GM19023 (cell line): ENCODE measurements around the gene GPR137.
A peak's percentile ranks its signal among the peaks of the same experiment; 100 is the strongest.

Source experiments
- ATAC-seq: cut with Tn5 transposase; IDR thresholded peaks from one replicate; pipeline ENCODE4 v1.9.1; 2021; ENCODE audit warnings: mild to moderate bottlenecking, moderate library complexity; ENCODE audit not compliant: unreplicated experiment

GPR137 gene

DNA sequence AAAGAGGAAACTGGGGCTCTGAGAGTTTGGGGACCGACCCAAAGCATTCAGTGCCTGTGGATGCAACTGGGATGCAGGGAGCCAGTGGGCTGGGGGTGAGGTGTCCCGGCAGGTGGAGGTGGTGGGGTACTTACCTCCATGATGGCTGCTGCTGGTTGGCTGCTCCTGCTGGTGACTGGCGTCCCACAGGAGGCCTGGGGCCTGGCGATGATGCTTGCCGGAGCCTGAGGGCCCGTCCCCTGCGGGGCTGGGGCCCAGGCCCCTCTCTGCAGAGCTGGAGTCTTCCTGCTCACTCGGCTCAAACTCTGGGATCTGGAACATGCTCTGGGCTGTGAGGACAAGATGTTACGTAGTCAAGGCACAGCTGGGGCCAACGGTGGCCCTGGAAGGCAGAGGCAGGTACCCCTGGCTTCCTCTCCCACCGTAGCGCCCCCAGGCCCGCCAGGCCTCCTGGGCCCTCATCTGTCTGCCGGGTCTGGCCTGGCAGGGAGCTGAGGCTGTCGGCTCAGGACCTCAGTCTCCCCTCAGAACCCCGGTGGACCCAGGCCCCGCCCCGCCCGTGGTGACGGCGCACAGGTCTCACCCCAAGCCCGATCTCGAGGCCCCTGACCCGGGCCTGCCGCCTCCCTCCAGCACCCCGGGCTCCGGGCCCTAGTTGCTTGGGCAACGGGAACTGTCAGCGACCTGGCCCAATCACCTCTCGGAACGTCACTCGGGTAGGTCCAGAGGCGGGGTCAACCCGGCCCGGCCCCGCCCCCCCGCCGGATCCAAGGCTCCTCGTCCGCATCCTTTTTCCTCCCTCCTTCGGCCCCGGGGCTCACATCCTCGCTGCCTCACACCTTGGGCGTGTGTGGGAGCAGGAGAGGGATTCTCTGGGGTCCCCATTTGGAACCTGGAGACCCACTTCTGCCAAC, 1.3 kb upstream of the GPR137 start, which contains the start of gene BAD:
BAD (minus strand) TSS at position 618 of the 914 bp plus-strand sequence; CDS start at position 321, 297 bp downstream.
- ATAC-seq, result peak; percentile 77

GRCh38 chr11:64285885-64286800, 495 bp downstream of the GPR137 start:
- no peak for ATAC-seq

DNA sequence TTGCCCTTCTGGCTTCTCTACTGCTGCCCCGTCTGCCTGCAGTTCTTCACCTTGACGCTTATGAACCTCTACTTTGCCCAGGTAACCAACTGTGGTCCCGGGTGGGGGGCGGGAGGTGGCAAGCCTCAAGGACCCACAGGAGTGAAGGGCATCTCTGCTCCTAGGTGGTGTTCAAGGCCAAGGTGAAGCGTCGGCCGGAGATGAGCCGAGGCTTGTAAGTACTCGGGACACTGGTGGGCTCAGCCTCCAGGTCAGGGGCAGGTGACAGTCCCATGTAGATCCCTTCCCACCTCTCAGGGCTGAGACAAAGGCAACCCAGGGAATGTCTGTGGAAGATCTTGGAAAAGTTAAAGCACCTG, 1.1 kb downstream of the GPR137 start:
- ATAC-seq, result no peak

DNA sequence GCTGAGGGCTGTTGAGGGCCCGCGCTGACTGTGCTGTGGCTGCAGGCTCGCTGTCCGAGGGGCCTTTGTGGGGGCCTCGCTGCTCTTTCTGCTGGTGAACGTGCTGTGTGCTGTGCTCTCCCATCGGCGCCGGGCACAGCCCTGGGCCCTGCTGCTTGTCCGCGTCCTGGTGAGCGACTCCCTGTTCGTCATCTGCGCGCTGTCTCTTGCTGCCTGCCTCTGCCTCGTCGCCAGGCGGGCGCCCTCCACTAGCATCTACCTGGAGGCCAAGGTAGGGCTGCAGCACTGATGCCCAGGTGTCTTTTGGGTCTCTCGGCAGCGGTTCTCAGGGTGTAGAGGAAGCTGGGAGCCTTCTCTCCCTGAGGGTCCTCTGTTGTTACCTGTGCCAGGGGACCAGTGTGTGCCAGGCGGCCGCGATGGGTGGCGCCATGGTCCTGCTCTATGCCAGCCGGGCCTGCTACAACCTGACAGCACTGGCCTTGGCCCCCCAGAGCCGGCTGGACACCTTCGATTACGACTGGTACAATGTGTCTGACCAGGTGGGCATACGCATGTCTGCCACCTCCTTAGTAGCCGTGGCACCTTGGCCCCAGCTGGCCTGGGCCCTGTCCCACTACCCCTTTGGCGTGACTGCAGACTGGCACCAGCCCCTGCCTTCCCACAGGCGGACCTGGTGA, 2.2 kb downstream of the GPR137 start:
- no peak for ATAC-seq

GRCh38 chr11:64288353-64288750, 2.7 kb downstream of the GPR137 start:
- no peak for ATAC-seq

DNA sequence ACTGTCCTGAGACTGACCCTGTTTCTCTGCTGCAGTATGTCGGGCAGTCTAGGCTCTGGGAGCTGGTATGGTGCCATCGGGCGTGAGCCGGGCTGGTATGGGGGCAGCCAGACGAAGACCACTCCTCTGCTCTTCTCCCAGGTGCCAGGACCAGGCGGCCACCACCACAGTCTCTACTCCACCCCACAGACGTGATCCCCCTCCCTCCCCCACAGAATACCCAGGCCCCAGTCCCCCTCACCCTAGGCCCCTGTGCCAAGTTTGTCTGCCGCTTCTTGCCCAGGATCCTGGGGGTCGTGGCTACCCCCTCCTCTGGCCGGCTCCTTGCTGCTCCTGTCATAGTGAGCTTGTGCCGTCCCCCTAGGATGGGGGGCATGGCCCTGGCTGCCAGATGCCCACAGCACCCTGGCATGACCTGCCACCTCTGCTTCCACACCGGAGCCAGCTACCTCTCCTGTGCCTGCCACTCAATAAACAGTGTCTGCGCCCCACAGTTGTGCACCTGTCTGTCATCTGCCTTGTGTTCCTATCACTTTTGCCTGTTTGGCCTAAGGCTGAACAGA, 3.4 kb downstream of the GPR137 start:
- ATAC-seq, result no peak

- ATAC-seq, result no peak
Observed at GRCh38 chr11:64290352-64291261, 5.0 kb downstream of the GPR137 start.

GRCh38 chr11:64291262-64291751, 5.7 kb downstream of the GPR137 start, which contains the start of gene KCNK4:
KCNK4 (plus strand) TSS chr11:64291302; CDS start chr11:64293019, 1,717 bp downstream.
- no peak for ATAC-seq

- ATAC-seq, result no peak
Observed at GRCh38 chr11:64291752-64292459, 6.3 kb downstream of the GPR137 start.

- no peak for ATAC-seq
Observed at GRCh38 chr11:64292460-64293254, 7.0 kb downstream of the GPR137 start.

DNA sequence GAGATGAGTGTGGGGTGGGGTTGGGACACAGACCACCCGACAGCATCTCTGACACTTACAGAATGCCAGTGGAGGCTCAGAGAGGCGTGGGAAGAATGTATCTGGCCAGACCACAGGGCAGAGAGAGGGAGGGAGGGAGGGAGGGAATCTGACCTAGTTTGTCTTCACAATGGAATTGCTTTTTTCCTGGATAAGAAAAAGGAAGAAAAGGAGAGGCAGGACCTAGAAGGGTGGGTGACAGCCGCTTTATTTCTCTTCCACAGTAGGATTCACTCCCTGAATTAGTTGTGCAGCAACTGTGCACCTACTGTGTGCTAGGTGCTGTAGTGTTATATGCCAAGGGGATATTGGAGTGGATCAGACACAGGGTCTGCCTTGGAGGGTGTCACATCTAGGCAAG, 9.1 kb downstream of the GPR137 start:
- no peak for ATAC-seq

DNA sequence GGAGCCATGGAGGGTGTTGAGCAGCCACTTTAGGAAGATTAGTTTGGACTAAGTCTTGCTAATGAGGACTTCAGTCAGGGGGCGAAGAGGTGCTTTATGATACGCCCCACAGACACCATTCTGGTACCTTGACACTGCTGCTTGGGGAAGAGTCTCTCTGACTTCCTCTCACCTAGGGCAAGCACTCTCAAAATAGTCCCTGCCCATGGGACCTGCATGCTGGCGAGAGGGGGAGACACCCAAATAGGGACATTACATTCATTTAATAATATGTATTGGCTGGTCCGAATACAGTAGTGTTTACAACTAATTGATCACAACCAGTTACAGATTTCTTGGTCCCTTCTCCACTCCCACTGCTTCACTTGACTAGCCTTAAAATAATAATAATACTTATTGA, 10.1 kb downstream of the GPR137 start:
- ATAC-seq, result no peak

DNA sequence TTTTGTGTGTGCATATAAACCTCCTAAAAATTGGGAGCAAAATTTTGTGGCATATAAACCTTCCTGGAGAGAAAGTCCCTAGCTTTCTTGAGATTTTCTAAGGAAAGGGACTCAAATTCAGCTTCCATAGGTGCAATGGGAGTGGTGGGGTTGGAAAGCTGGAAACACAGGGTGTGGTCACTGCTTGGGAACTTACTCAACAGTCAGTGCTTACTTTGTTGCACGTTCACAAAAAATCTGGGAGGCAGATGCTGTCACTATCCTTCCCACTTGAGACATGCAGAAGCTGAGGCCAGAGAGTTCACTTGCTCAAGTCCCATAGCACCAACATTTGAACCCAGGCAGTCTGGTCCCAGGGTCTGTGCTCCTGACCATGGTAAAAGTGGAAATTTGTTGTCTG, 10.6 kb downstream of the GPR137 start:
- no peak for ATAC-seq

DNA sequence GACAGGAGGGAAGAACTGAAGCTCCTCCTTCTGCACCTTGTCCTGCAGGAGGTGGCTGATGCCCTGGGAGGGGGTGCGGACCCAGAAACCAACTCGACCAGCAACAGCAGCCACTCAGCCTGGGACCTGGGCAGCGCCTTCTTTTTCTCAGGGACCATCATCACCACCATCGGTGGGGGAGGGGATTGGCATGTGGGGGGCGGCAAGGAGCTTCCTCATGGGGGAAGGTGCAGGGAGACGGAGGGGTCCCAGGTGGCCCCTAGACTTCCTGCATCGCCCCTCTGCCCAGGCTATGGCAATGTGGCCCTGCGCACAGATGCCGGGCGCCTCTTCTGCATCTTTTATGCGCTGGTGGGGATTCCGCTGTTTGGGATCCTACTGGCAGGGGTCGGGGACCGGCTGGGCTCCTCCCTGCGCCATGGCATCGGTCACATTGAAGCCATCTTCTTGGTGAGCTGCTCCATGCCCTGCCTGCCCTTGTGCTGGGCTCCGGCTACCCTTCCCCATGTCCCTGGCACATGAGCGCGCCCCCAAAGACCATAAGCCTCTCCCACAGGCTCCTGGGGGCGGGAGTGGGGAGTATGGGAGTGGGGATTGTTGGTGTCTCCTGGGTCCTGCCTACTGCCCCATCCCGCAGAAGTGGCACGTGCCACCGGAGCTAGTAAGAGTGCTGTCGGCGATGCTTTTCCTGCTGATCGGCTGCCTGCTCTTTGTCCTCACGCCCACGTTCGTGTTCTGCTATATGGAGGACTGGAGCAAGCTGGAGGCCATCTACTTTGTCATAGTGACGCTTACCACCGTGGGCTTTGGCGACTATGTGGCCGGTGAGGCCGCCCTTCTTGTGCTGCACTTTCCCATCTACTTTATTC, 11.4 kb downstream of the GPR137 start:
- no peak for ATAC-seq

- ATAC-seq, result no peak
Observed at GRCh38 chr11:64297699-64298358, 12.2 kb downstream of the GPR137 start.
